GM03348 (cell line): Measurements from ENCODE around the gene OBSL1.

Experiments used
- DNase-seq: peaks from one replicate; pipeline ENCODE4 v3.0.0; 2012; ENCODE audit warnings: low spot score

OBSL1 gene

DNA sequence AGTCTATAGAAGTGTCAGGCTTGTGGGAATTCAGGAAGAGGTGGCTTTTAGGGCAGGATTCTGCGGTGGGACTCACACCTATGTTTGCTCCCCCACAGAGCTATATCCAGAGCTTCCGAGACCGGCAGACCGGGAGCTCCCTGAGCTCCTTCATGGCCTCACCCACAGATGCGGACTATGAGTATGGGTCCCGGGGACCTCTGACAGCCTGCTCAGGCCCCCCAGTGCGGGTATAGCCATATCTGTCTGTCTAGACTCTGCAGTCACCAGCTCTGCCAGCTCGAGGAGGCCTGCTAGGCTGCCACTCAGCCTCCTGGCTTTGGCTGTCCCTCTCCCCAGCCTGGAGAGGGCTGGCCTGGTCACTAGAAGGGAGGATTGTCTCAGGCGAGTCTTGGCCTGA lies 21.7 kb downstream of the OBSL1 start:
- no peak for DNase-seq

DNA sequence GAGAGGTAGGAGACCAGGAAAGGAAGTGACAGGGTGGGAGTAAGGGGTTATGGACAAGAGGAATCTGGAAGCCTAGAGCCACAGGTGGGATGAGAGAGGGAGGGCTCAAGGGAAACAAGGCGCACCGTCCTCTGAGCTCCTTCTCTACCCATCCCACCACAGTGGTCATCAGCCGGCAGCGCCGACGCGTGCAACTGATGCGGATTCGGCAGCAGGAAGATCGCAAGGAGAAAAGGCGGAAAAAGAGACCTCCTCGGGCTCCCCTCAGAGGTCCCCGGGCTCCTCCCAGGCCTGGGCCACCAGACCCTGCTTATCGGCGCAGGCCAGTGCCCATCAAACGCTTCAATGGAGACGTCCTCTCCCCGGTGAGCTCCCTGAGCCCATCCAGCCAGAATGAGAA lies 22.3 kb downstream of the OBSL1 start:
- DNase-seq: no peak

DNA sequence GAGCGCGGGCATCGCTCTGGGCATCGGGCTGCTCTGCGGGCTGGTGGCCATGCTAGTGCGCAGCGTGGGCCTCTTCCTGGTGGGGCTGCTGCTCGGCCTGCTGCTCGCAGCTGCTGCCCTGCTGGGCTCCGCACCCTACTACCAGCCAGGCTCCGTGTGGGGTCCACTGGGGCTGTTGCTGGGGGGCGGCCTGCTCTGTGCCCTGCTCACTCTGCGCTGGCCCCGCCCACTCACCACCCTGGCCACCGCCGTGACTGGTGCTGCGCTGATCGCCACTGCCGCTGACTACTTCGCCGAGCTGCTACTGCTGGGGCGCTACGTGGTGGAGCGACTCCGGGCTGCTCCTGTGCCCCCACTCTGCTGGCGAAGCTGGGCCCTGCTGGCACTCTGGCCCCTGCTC lies 23.7 kb downstream of the OBSL1 start:
- no peak for DNase-seq

DNA sequence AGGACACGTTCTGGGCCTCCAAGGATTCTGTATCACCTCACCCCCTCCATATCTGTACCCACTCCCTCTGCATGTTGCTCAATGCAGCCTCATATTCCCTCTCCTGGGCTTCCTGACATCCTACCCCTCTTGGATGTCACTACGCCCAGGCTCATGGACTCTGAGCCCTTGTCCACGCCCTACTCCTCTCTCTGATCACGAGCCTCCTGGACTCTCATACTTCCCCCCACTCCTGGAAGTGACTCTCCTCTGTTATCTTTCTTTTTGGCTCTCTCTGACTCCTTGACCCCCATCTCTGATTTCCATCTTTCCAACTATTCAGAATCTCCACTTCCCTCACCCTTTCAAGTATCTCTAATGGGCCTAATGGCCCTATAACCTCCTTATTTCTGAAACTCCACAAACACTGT lies 25.4 kb downstream of the OBSL1 start:
- DNase-seq: no peak

GRCh38 chr2:219545295-219545942 lies 25.9 kb downstream of the OBSL1 start:
- no peak for DNase-seq

GRCh38 chr2:219544567-219544966 lies 26.8 kb downstream of the OBSL1 start:
- DNase-seq: no peak

GRCh38 chr2:219543596-219544358 lies 27.6 kb downstream of the OBSL1 start, which contains the start of the genes CHPF and TMEM198:
CHPF (minus strand) TSS chr2:219543809; CDS start chr2:219543538, 271 bp downstream.
TMEM198 (plus strand) TSS chr2:219544028; CDS start chr2:219544728, 700 bp downstream.
- peak; percentile 99 for DNase-seq

- peak; percentile 71 for DNase-seq
These were observed 28.3 kb downstream of the OBSL1 start for GRCh38 chr2:219542931-219543595.

DNA sequence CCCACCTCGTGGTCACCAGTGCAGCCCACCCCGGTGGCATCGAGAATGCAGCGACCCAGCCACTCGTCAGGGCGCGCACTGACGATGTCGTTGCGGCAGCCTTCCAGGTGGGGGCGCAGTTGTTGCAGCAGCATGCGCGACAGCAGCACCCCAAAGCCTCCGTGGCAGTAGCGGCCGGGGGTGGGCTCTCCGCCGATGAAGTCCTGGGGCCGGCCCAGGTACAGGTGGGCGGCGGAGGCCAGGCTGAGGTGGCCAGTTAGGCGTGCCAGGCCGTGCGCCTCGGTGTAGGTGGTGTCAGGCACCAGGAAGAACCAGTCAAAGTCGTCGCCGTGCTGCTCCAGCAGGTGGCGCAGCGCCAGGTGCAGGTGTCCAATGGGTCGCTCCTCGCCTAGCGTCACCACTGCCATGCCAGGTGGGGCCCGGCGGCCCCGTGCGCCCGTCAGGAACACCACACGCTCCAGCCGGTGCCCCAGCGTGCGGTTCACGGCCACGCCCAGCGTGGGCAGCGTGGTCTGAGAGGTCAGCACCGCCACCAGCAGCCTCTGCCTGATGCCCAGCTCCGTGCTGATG lies 29.6 kb downstream of the OBSL1 start:
- peak; percentile 58 for DNase-seq

DNA sequence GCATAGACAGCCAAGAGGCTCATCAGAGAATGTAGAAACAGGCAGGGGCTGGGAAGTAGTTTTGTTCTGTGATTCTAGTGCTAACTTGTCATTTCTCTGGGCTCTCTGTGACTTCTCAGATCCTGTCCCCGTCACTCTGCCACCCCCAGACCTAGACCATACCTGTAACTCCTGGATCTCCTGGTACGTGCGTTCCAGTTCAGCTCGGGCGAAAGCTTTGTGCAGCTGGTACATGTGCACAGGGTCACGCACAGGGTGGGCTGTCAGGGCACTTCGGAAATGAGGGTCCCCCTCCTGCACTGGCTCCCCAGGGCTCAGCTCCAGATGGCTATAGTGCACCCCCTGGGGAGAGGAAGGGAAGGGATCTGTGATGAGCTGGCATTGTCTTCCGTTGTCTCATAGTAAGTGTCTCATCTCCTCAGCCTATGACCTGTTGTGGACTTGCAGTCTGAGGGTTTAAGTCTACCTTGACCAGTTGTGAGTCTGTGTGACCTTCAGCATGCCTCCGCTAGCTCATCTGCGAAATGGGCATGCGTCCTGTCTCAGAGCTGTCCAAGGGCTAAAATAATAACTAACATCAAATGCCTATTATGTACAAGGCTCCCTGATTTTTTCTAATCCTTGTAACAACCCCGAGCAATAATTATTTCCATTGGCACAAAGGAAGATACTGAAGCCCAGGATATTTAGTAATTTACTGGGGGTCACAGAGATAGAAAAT lies 30.4 kb downstream of the OBSL1 start:
- no peak for DNase-seq

GRCh38 chr2:219539926-219540678 lies 31.2 kb downstream of the OBSL1 start:
- DNase-seq: no peak

- no peak for DNase-seq
These were observed 32.2 kb downstream of the OBSL1 start for GRCh38 chr2:219538956-219539788.

DNA sequence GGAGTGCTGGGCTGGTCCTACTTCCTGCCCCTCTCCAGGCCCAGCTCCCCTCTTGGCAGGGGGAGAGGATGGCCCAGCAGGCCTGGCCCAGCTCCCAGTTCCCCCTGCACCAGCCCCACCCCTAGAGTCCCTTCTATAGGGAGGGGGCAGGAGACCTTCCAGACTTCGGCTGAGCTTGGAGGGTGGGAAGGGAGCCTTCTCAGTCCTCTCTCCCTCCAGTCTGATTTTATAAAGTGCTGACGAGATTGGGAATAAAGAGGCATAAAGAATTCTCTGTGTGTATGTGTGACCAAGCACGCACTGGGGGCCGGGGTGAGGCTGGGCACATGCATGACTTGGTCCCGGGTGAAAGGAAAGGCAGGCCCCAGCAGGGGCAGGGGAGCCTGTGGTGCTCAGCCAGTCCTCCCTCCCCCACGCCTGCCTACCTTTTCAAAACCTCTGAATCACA lies 32.8 kb downstream of the OBSL1 start:
- no peak for DNase-seq

GRCh38 chr2:219537657-219538488 lies 33.5 kb downstream of the OBSL1 start:
- DNase-seq: no peak

GRCh38 chr2:219536967-219537366 lies 34.4 kb downstream of the OBSL1 start:
- no peak for DNase-seq

GRCh38 chr2:219536425-219536824 lies 34.9 kb downstream of the OBSL1 start:
- no peak for DNase-seq

GRCh38 chr2:219533930-219534661 lies 37.2 kb downstream of the OBSL1 start:
- DNase-seq: no peak

DNA sequence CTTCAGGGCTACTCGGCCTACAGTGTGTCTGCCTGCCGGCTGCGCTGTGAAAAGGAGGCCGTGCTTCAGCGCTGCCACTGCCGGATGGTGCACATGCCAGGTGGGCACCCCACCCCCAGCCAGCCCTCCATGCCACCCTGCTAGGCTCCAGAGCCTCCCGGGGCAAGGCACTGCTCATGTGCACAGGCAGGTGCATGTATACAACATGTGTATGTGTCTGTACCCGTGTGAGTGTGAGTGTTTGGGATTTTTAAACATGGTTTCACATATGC lies 39.0 kb downstream of the OBSL1 start:
- DNase-seq: no peak
